IMR-90 (cell line): ENCODE data around the gene ME3. TPM values are rescaled to one million over a fixed set of nuclear protein-coding genes. Genes with fewer than 3 reads are reported as not detected.

Experiments used
- ATAC-seq: fragments of 200-7000 bp; cut with Tn5 transposase; 2 replicates; pipeline ENCODE4 v1.9.1; 2020; ENCODE audit warnings: low read depth, mild to moderate bottlenecking, moderate library complexity
- BruUV-seq: library from RNA; stranded (reverse); fragments of 400-500 nt; replicated peaks from 2 replicates; lab custom pipeline; 2021; lab: Mats Ljungman, UMichigan
- CTCF ChIA-PET: fragments of 300-600 bp; formaldehyde crosslinking; extraction: SDS; loops from one replicate; lab custom pipeline; 2021; ENCODE audit warnings: antibody characterized with exemption; lab: Yijun Ruan, JAX
- POLR2A ChIA-PET: fragments of 300-600 bp; sonication (Branson Sonifier 250); formaldehyde crosslinking; loops from one replicate; lab custom pipeline; 2022; ENCODE audit warnings: antibody characterized with exemption; ENCODE audit not compliant: unreplicated experiment; lab: Charles Lee
- DNase-seq: peaks from one replicate; pipeline ENCODE4 v3.0.0; 2013
- H2AFZ ChIP-seq: replicated peaks from 2 replicates; pipeline ENCODE3; 2013; ENCODE audit warnings: low read length, mild to moderate bottlenecking; ENCODE audit not compliant: poor library complexity
- H2AK5ac ChIP-seq: 2 replicates; pipeline ENCODE4 v1.6.1; 2013; ENCODE audit warnings: low read depth, low read length, inconsistent platforms
- H2AK9ac ChIP-seq: replicated peaks from 2 replicates; pipeline ENCODE3; 2013; ENCODE audit warnings: mild to moderate bottlenecking, low read depth, low read length, moderate library complexity; ENCODE audit not compliant: poor library complexity
- H2BK120ac ChIP-seq: 2 replicates; pipeline ENCODE4 v1.6.1; 2013; ENCODE audit warnings: low read depth, low read length, inconsistent platforms
- H2BK15ac ChIP-seq: 3 replicates; pipeline ENCODE4 v1.6.1; 2013; ENCODE audit warnings: low read depth, low read length, inconsistent platforms
- H2BK20ac ChIP-seq: 2 replicates; pipeline ENCODE4 v1.6.1; 2013; ENCODE audit warnings: low read depth, mild to moderate bottlenecking, inconsistent platforms, low read length, moderate library complexity
- H2BK5ac ChIP-seq: 2 replicates; pipeline ENCODE4 v1.6.1; 2013; ENCODE audit warnings: mild to moderate bottlenecking, low read depth, low read length, inconsistent platforms; ENCODE audit not compliant: poor library complexity, severe bottlenecking
- H3K14ac ChIP-seq: replicated peaks from 2 replicates; pipeline ENCODE4 v1.6.1; 2013; ENCODE audit warnings: low read depth, low read length, inconsistent platforms
- H3K18ac ChIP-seq: 2 replicates; pipeline ENCODE4 v1.6.1; 2013; ENCODE audit warnings: low read depth, low read length, control low read depth
- H3K23ac ChIP-seq: 2 replicates; pipeline ENCODE4 v1.6.1; 2013; ENCODE audit warnings: low read depth, low read length, inconsistent platforms
- H3K27ac ChIP-seq: 2 replicates; pipeline ENCODE4 v1.5.1; 2013; ENCODE audit warnings: mild to moderate bottlenecking, control low read depth, low read length; ENCODE audit not compliant: insufficient read depth
- H3K27me3 ChIP-seq: 2 replicates; pipeline ENCODE4 v1.6.1; 2013; ENCODE audit warnings: low read length; ENCODE audit not compliant: control insufficient read depth, insufficient read depth
- H3K36me3 ChIP-seq: 2 replicates; pipeline ENCODE4 v1.6.1; 2013; ENCODE audit warnings: low read length, mixed read lengths; ENCODE audit not compliant: control insufficient read depth, insufficient read depth
- H3K4ac ChIP-seq: 2 replicates; pipeline ENCODE4 v1.6.1; 2013; ENCODE audit warnings: low read depth, low read length, inconsistent platforms
- H3K4me1 ChIP-seq: 2 replicates; pipeline ENCODE4 v1.6.1; 2013; ENCODE audit warnings: low read length, mixed read lengths; ENCODE audit not compliant: control insufficient read depth, insufficient read depth
- H3K4me2 ChIP-seq: 2 replicates; pipeline ENCODE4 v1.6.1; 2013; ENCODE audit warnings: low read depth, mild to moderate bottlenecking, control low read depth, low read length, moderate library complexity
- H3K4me3 ChIP-seq: 2 replicates; pipeline ENCODE4 v1.5.1; 2013; ENCODE audit warnings: low read depth, mild to moderate bottlenecking, control low read depth, low read length, moderate library complexity; ENCODE audit not compliant: insufficient read depth
- H3K56ac ChIP-seq: 2 replicates; pipeline ENCODE4 v1.6.1; 2013; ENCODE audit warnings: low read length, inconsistent platforms; ENCODE audit not compliant: insufficient read depth; ENCODE audit errors: extremely low read depth
- H3K79me1 ChIP-seq, 2 experiments: 2 replicates each; pipeline ENCODE4 v1.6.1; 2013; ENCODE audit warnings: low read length in 2 of 2, inconsistent platforms in 1 of 2, low read depth in 1 of 2
- H3K9ac ChIP-seq: 2 replicates; pipeline ENCODE4 v1.6.1; 2013; ENCODE audit warnings: low read depth, low read length, control low read depth
- H3K9me1 ChIP-seq: 2 replicates; pipeline ENCODE4 v1.6.1; 2013; ENCODE audit warnings: low read length, inconsistent platforms; ENCODE audit not compliant: insufficient read depth
- H3K9me3 ChIP-seq: 2 replicates; pipeline ENCODE4 v1.6.1; 2013; ENCODE audit warnings: low read length; ENCODE audit not compliant: control insufficient read depth, insufficient read depth
- H4K20me1 ChIP-seq: 2 replicates; pipeline ENCODE4 v1.6.1; 2013; ENCODE audit warnings: low read length, inconsistent platforms; ENCODE audit not compliant: insufficient read depth
- H4K5ac ChIP-seq: 2 replicates; pipeline ENCODE4 v1.6.1; 2013; ENCODE audit warnings: mild to moderate bottlenecking, low read depth, low read length, control low read depth
- H4K8ac ChIP-seq, 2 experiments: 2 replicates each; pipeline ENCODE4 v1.6.1; 2013; ENCODE audit warnings: low read depth in 2 of 2, low read length in 2 of 2, control low read depth in 1 of 2, inconsistent platforms in 1 of 2
- H4K91ac ChIP-seq: 2 replicates; pipeline ENCODE4 v1.6.1; 2013; ENCODE audit warnings: low read depth, low read length, inconsistent platforms; ENCODE audit not compliant: insufficient read depth
- BHLHE40 ChIP-seq: fragments of 150-350 bp; IDR thresholded peaks from 2 replicates; pipeline ENCODE4 v1.6.1; 2016; ENCODE audit warnings: mild to moderate bottlenecking, low read depth, low read length
- RCOR1 ChIP-seq: IDR thresholded peaks from 2 replicates; pipeline ENCODE4 v1.6.1; 2012; ENCODE audit warnings: mild to moderate bottlenecking, low read length, improper control_type of control experiment; ENCODE audit not compliant: insufficient replicate concordance
- RFX5 ChIP-seq: IDR thresholded peaks from 2 replicates; pipeline ENCODE4 v1.8.0; 2012; ENCODE audit warnings: low read depth, mild to moderate bottlenecking, low read length, moderate library complexity
- WGBS, 2 experiments: methylation state at CpG; one replicate each; pipeline versions ENCODE4 v1.1.5 to v1.1.7; 2013; ENCODE audit warnings: missing lambda C conversion rate in 2 of 2; ENCODE audit not compliant: insufficient read length in 1 of 2; ENCODE audit errors: extremely low coverage in 2 of 2; 5-methylcytosine and 5-hydroxymethylcytosine counted together
- dilution Hi-C: fragments of 300-500 bp; cut with HindIII; formaldehyde crosslinking; loops from one replicate; pipeline ENCODE4 v1.14.3; 2018; ENCODE audit warnings: low sequenced_read_pairs; ENCODE audit not compliant: unreplicated experiment
- in situ Hi-C: fragments of 300-500 bp; cut with MboI; formaldehyde crosslinking; loops from 3 replicates; pipeline ENCODE4 v1.14.3; 2019; ENCODE audit warnings: low sequenced_read_pairs, inconsistent platforms, mixed read lengths
- intact Hi-C: fragments of 100-400 bp; cut with micrococcal nuclease; formaldehyde crosslinking; loops from 2 replicates; pipeline ENCODE4 v1.10.0; 2022
- polyA plus RNA-seq, 3 experiments: library from polyadenylated mRNA; depleted of rRNA; stranded (reverse); fragments of >200 nt; gene quantifications; 2 replicates each; pipeline ENCODE4 v1.2.3, GENCODE V29; 2012; ENCODE audit warnings: low replicate concordance in 1 of 3
- total RNA-seq: library from RNA; depleted of rRNA; stranded (reverse); fragments of >200 nt; gene quantifications from 2 replicates; pipeline ENCODE4 v1.2.3, GENCODE V29; 2012

ME3 gene
- total and polyA plus RNA-seq, 2 of the 4 experiments (the other 2 are of a cell fraction) = 7.8 to 9.0 TPM

DNA sequence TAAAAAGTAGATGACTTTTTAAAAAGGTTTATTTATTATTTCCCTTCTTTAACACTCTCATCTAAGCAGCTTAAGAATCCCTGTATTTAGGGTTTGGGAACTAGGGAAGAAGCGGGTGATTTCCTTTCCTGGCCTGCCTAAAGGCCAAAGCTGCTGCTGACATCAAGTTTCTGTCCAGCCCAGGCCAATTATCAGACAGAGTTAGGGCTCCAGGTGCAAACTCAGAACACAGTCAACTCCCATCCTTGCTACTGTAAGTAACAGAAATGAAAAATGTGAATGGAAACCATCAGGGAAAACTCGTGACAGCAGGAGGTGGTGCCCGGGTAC, 188.8 kb downstream of the ME3 start:
- H3K4me3 ChIP-seq = no peak overlapping the region
- peak overlapping the region; percentile 99 for H2AK5ac ChIP-seq

More for the DNA sequence above, 188.8 kb downstream of the ME3 start:
- dilution Hi-C loops = no loop called here
- peak overlapping the region; percentile 55 to 84 for H4K8ac ChIP-seq
- H3K23ac ChIP-seq = peak overlapping the region; percentile 89
- intact Hi-C loops = no loop called here
- H3K27ac ChIP-seq = peak overlapping the region; percentile 12
- peak overlapping the region; percentile 95 for H3K4ac ChIP-seq
- H2BK5ac ChIP-seq = peak overlapping the region; percentile 7
- in situ Hi-C loops = no loop called here
- H2BK15ac ChIP-seq = peak overlapping the region; percentile 95; the same call in 2 of the 3 replicates
- peak overlapping the region; percentile 97 for H2BK120ac ChIP-seq
- no peak for DNase-seq
- TF ChIP-seq BHLHE40 (no peak), RCOR1 (no peak), RFX5 (no peak)
- no peaks in the 10 kb centered on the region; a peak in 1 of 4 replicates for H3K79me1 ChIP-seq
- H3K27me3 ChIP-seq = no peaks in the 10 kb centered on the region
- H3K9me1 ChIP-seq = peaks cover 36% of the 10 kb centered on the region
- ATAC-seq = no peak
- H2AK9ac ChIP-seq = peak overlapping the region; percentile 74
- H4K20me1 ChIP-seq = peaks cover 4% of the 10 kb centered on the region
- peak overlapping the region; percentile 80 for H4K91ac ChIP-seq
- peak overlapping the region; percentile 90 for H3K14ac ChIP-seq
- H3K4me1 ChIP-seq = peaks cover 15% of the 10 kb centered on the region
- no peak overlapping the region; the same call in 1 of the 2 replicates for H3K4me2 ChIP-seq
- peak overlapping the region; percentile 53 for H2AFZ ChIP-seq
- H3K9me3 ChIP-seq = no peaks in the 10 kb centered on the region
- H3K56ac ChIP-seq = peak overlapping the region; percentile 85
- no TSS peak for BruUV-seq
- 0 out of 2 replicates have a peak overlapping the region, but pooled peaks have one; percentile 0 for H3K18ac ChIP-seq
- peak overlapping the region; percentile 98 for H2BK20ac ChIP-seq
- H4K5ac ChIP-seq = no peak overlapping the region
- POLR2A ChIA-PET = interaction anchor here (0.6 kb wide), 1 partner anchor 42 kb away, joined by 4 read pairs; no protein-coding TSS in a partner anchor
- CTCF ChIA-PET = interaction anchor here (1.6 kb wide), 1 partner anchor 15 kb away, joined by 4 read pairs; no protein-coding TSS in a partner anchor
- no peak overlapping the region for H3K9ac ChIP-seq
- WGBS, 2 experiments = no CpG with 5 or more reads among the region's 3 CpGs
- no peaks in the 10 kb centered on the region for H3K36me3 ChIP-seq
